SK-N-SH treated with all-trans-retinoic acid at 6 μM for 48 hours (cell line): ENCODE measurements around the gene UNC50.
"Not testable (repeated sequence)": the region's sequence is repeated elsewhere in the genome, so short reads cannot be mapped to it uniquely, and the experiment has no call there.

Source experiments
- ATAC-seq: fragments of 200-7000 bp; cut with Tn5 transposase; 3 replicates; pipeline ENCODE4 v1.9.1; 2020; ENCODE audit warnings: mild to moderate bottlenecking, moderate library complexity
- ARNTL ChIP-seq: fragments of 450-650 bp; formaldehyde crosslinking; IDR thresholded peaks from 2 replicates; pipeline ENCODE4 v1.5.0; 2020; ENCODE audit warnings: low read depth, mild to moderate bottlenecking, moderate library complexity, borderline replicate concordance
- BACH2 ChIP-seq: fragments of 250-450 bp; sonication (Bioruptor Pico); IDR thresholded peaks from 2 replicates; pipeline ENCODE4 v1.9.0; 2021; ENCODE audit warnings: mild to moderate bottlenecking, borderline replicate concordance
- CSDC2 ChIP-seq: fragments of 250-450 bp; sonication (Bioruptor Pico); IDR thresholded peaks from 2 replicates; pipeline ENCODE4 v1.5.0; 2020; ENCODE audit warnings: mild to moderate bottlenecking, moderate library complexity
- ESRRG ChIP-seq: fragments of 250-450 bp; sonication (Bioruptor Pico); IDR thresholded peaks from 2 replicates; pipeline ENCODE4 v1.6.1; 2021; ENCODE audit warnings: mild to moderate bottlenecking
- GLIS3 ChIP-seq: fragments of 250-450 bp; sonication (Bioruptor Pico); IDR thresholded peaks from 2 replicates; pipeline ENCODE4 v1.5.0; 2020; ENCODE audit warnings: mild to moderate bottlenecking, moderate library complexity
- OSR1 ChIP-seq: fragments of 250-450 bp; sonication (Bioruptor Pico); IDR thresholded peaks from 2 replicates; pipeline ENCODE4 v1.8.0; 2022; ENCODE audit warnings: moderate library complexity, mild to moderate bottlenecking, inconsistent platforms
- PATZ1 ChIP-seq: fragments of 250-450 bp; sonication (Bioruptor Pico); IDR thresholded peaks from 2 replicates; pipeline ENCODE4 v1.8.0; 2020; ENCODE audit warnings: mild to moderate bottlenecking, moderate library complexity, borderline replicate concordance
- POU6F1 ChIP-seq: fragments of 250-450 bp; sonication (Bioruptor Pico); IDR thresholded peaks from 2 replicates; pipeline ENCODE4 v1.8.0; 2021; ENCODE audit warnings: low read depth, mild to moderate bottlenecking, moderate library complexity, borderline replicate concordance
- PPARA ChIP-seq: fragments of 250-450 bp; sonication (Bioruptor Pico); IDR thresholded peaks from 2 replicates; pipeline ENCODE4 v1.5.0; 2020; ENCODE audit warnings: mild to moderate bottlenecking, borderline replicate concordance
- RARB ChIP-seq: fragments of 250-450 bp; sonication (Bioruptor Pico); IDR thresholded peaks from 2 replicates; pipeline ENCODE4 v1.8.0; 2021; ENCODE audit warnings: mild to moderate bottlenecking, moderate library complexity
- SNAI2 ChIP-seq: fragments of 250-450 bp; sonication (Bioruptor Pico); IDR thresholded peaks from 2 replicates; pipeline ENCODE4 v1.5.0; 2020; ENCODE audit warnings: mild to moderate bottlenecking, moderate library complexity
- TCF4 ChIP-seq: fragments of 250-450 bp; sonication (Bioruptor Pico); IDR thresholded peaks from 2 replicates; pipeline ENCODE4 v1.8.0; 2021; ENCODE audit warnings: mild to moderate bottlenecking, moderate library complexity, borderline replicate concordance
- TOX ChIP-seq: fragments of 250-450 bp; sonication (Bioruptor Pico); IDR thresholded peaks from 2 replicates; pipeline ENCODE4 v1.8.0; 2021; ENCODE audit warnings: mild to moderate bottlenecking, moderate library complexity, borderline replicate concordance
- ZC3H10 ChIP-seq: fragments of 250-450 bp; sonication (Bioruptor Pico); IDR thresholded peaks from 2 replicates; pipeline ENCODE4 v1.5.1; 2021; ENCODE audit warnings: mild to moderate bottlenecking, moderate library complexity
- ZFP3 ChIP-seq: fragments of 250-450 bp; sonication (Bioruptor Pico); IDR thresholded peaks from 2 replicates; pipeline ENCODE4 v1.5.0; 2020; ENCODE audit warnings: mild to moderate bottlenecking, moderate library complexity
- ZFP30 ChIP-seq: fragments of 450-650 bp; formaldehyde crosslinking; IDR thresholded peaks from 2 replicates; pipeline ENCODE4 v1.5.0; 2022; ENCODE audit warnings: mild to moderate bottlenecking, moderate library complexity
- ZNF565 ChIP-seq: fragments of 450-650 bp; formaldehyde crosslinking; conservative IDR thresholded peaks from 2 replicates; pipeline ENCODE4 v1.5.0; 2020; ENCODE audit warnings: low read depth, mild to moderate bottlenecking, moderate library complexity
- ZNF70 ChIP-seq: fragments of 450-650 bp; formaldehyde crosslinking; IDR thresholded peaks from 2 replicates; pipeline ENCODE4 v1.5.0; 2020; ENCODE audit warnings: mild to moderate bottlenecking, moderate library complexity
- ZNF8 ChIP-seq: fragments of 450-650 bp; formaldehyde crosslinking; IDR thresholded peaks from 2 replicates; pipeline ENCODE4 v1.5.0; 2020; ENCODE audit warnings: mild to moderate bottlenecking, moderate library complexity
- TF ChIP-seq, protein P1 (sequence below): fragments of 250-450 bp; sonication (Bioruptor Pico); IDR thresholded peaks from 2 replicates; pipeline ENCODE4 v1.5.1; 2020; ENCODE audit warnings: low read depth, mild to moderate bottlenecking, moderate library complexity
- TF ChIP-seq, protein P2 (sequence below): fragments of 250-450 bp; sonication (Bioruptor Pico); IDR thresholded peaks from 2 replicates; pipeline ENCODE4 v1.5.0; 2020; ENCODE audit warnings: mild to moderate bottlenecking, moderate library complexity

The UNC50 gene

DNA sequence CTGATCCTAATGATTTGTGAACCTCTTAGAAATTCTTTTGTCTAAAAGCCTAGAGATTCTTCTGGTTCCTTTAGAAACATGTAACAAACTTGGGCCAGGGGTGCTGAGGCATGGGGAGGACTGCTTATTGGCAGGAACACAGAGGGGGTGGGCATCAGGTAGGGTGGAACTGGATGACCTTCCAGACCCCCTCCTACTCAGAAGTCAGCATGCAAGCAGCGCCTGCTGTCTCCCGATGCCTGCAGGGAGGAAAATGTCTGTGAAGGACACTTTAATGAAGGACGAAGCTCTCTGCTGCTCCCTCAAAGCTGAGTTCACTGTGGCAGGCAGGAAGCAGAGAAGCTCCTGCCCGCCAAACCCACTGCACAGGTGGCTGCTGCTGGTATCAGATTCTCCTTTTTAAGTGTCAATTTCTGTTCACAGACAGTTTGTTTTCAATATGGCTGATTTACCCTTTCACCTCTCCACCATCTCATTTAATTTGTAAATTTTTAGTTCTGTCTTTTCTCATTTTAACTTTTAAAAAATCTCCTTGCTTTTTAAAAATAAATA lies 19.4 kb upstream of the UNC50 start (continued):
- TF ChIP-seq ESRRG (CRISPR knock-in tag) = no peak
- no peak for TF ChIP-seq ZFP3 (CRISPR knock-in tag)
- no peak for TF ChIP-seq ZNF565 (CRISPR knock-in tag)

DNA sequence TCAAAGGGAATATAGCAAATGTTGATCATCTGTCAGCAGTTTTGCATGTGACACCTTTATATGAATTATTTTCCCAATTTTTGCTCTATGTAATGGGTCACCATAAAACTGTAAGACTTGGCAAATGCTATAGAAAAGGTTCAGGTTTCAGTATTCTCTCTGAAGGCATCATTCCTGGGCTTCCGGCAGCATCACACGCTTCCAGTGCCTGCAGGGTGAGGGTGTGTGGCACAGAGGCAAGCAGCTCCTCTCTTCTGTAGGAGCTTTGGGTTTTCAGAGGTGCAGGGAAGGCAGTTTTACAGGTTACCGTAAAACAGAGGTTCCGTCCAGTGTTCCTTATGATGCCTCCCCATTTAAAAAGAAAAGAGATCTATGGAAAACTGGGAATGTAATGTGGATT lies 18.9 kb upstream of the UNC50 start:
- TF ChIP-seq ZFP3 (CRISPR knock-in tag) (no peak), ZNF565 (CRISPR knock-in tag) (no peak), PATZ1 (CRISPR knock-in tag) (no peak), PPARA (CRISPR knock-in tag) (no peak), GLIS3 (CRISPR knock-in tag) (no peak), ZC3H10 (CRISPR knock-in tag) (no peak), ZFP30 (CRISPR knock-in tag) (no peak), OSR1 (CRISPR knock-in tag) (no peak), TCF4 (CRISPR knock-in tag) (no peak), BACH2 (no peak), ZNF8 (no peak), TOX (CRISPR knock-in tag) (no peak)
- TF ChIP-seq, protein P1, sequence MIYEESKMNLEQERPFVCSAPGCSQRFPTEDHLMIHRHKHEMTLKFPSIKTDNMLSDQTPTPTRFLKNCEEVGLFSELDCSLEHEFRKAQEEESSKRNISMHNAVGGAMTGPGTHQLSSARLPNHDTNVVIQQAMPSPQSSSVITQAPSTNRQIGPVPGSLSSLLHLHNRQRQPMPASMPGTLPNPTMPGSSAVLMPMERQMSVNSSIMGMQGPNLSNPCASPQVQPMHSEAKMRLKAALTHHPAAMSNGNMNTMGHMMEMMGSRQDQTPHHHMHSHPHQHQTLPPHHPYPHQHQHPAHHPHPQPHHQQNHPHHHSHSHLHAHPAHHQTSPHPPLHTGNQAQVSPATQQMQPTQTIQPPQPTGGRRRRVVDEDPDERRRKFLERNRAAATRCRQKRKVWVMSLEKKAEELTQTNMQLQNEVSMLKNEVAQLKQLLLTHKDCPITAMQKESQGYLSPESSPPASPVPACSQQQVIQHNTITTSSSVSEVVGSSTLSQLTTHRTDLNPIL (CRISPR knock-in tag) = no peak
- no peak for ATAC-seq

DNA sequence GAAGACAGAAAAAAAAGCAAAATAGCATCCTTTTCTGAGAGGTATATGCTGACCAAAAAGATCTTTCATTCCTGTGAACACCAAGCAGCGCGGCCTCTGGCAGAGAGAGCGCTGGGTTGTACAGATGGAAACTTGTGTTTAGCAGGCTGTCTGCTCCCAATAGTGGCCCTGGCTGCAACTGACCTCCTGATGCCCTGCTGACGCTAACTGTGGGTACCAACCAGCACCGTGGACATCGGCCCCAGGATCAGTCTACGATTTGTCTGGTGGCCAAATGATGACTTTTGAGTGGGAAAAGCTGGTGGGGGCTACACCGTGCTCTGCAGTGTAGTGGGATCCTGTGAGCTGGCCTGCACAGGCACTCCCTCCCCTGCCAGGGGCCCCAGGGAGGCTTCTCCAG lies 15.8 kb upstream of the UNC50 start:
- peak; percentile 20; the same call in 1 of the 3 replicates for ATAC-seq
- TF ChIP-seq ZNF565 (CRISPR knock-in tag) (no peak), PATZ1 (CRISPR knock-in tag) (no peak), RARB (no peak), ZNF70 (CRISPR knock-in tag) (no peak), ZC3H10 (CRISPR knock-in tag) (no peak), GLIS3 (CRISPR knock-in tag) (no peak), SNAI2 (no peak), TOX (CRISPR knock-in tag) (no peak), PPARA (CRISPR knock-in tag) (no peak), POU6F1 (CRISPR knock-in tag) (no peak), ARNTL (CRISPR knock-in tag) (no peak), ESRRG (CRISPR knock-in tag) (no peak), CSDC2 (CRISPR knock-in tag) (no peak), ZNF8 (no peak), ZFP3 (CRISPR knock-in tag) (no peak), ZFP30 (CRISPR knock-in tag) (no peak), TCF4 (CRISPR knock-in tag) (no peak)
- TF ChIP-seq, protein P2, sequence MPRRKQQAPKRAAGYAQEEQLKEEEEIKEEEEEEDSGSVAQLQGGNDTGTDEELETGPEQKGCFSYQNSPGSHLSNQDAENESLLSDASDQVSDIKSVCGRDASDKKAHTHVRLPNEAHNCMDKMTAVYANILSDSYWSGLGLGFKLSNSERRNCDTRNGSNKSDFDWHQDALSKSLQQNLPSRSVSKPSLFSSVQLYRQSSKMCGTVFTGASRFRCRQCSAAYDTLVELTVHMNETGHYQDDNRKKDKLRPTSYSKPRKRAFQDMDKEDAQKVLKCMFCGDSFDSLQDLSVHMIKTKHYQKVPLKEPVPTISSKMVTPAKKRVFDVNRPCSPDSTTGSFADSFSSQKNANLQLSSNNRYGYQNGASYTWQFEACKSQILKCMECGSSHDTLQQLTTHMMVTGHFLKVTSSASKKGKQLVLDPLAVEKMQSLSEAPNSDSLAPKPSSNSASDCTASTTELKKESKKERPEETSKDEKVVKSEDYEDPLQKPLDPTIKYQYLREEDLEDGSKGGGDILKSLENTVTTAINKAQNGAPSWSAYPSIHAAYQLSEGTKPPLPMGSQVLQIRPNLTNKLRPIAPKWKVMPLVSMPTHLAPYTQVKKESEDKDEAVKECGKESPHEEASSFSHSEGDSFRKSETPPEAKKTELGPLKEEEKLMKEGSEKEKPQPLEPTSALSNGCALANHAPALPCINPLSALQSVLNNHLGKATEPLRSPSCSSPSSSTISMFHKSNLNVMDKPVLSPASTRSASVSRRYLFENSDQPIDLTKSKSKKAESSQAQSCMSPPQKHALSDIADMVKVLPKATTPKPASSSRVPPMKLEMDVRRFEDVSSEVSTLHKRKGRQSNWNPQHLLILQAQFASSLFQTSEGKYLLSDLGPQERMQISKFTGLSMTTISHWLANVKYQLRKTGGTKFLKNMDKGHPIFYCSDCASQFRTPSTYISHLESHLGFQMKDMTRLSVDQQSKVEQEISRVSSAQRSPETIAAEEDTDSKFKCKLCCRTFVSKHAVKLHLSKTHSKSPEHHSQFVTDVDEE = no peak
- TF ChIP-seq, protein P1 (CRISPR knock-in tag) = no peak

DNA sequence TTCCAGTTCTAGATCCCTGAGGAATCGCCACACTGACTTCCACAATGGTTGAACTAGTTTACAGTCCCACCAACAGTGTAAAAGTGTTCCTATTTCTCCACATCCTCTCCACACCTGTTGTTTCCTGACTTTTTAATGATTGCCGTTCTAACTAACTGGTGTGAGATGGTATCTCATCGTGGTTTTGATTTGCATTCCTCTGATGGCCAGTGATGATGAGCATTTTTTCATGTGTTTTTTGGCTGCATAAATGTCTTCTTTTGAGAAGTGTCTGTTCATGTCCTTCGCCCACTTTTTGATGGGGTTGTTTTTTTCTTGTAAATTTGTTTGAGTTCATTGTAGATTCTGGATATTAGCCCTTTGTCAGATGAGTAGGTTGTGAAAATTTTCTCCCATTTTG lies 13.7 kb upstream of the UNC50 start:
- ATAC-seq = not testable (repeated sequence)
